ENCODE results near the gene ADISSP. TPM values are rescaled to one million over a fixed set of nuclear protein-coding genes. Genes with fewer than 3 reads are reported as not detected.

The ADISSP gene
- total and polyA plus RNA-seq, 9 of the 15 experiments (the other 6 are each of a cell fraction or from before 2014, with no cell fraction given) = 1.4 to 70.6 (median 23.4) TPM

GRCh38 chr20:3768342-3769130 is 983 bp upstream of the ADISSP start (continued):
- TF ChIP-seq, protein P1, sequence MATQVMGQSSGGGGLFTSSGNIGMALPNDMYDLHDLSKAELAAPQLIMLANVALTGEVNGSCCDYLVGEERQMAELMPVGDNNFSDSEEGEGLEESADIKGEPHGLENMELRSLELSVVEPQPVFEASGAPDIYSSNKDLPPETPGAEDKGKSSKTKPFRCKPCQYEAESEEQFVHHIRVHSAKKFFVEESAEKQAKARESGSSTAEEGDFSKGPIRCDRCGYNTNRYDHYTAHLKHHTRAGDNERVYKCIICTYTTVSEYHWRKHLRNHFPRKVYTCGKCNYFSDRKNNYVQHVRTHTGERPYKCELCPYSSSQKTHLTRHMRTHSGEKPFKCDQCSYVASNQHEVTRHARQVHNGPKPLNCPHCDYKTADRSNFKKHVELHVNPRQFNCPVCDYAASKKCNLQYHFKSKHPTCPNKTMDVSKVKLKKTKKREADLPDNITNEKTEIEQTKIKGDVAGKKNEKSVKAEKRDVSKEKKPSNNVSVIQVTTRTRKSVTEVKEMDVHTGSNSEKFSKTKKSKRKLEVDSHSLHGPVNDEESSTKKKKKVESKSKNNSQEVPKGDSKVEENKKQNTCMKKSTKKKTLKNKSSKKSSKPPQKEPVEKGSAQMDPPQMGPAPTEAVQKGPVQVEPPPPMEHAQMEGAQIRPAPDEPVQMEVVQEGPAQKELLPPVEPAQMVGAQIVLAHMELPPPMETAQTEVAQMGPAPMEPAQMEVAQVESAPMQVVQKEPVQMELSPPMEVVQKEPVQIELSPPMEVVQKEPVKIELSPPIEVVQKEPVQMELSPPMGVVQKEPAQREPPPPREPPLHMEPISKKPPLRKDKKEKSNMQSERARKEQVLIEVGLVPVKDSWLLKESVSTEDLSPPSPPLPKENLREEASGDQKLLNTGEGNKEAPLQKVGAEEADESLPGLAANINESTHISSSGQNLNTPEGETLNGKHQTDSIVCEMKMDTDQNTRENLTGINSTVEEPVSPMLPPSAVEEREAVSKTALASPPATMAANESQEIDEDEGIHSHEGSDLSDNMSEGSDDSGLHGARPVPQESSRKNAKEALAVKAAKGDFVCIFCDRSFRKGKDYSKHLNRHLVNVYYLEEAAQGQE (IDR thresholded peaks at IDR 0.05; ENCODE audit: borderline replicate concordance) = peak; percentile 25; the same call in 1 of the 2 replicates
- TF ChIP-seq, protein P1 (CRISPR knock-in tag; IDR thresholded peaks at IDR 0.05; ENCODE audit: low read depth) = no peak
- TF ChIP-seq CTBP1 (IDR thresholded peaks at IDR 0.05; ENCODE audit: borderline replicate concordance) (peak; percentile 74), ZBTB11 (CRISPR knock-in tag; IDR thresholded peaks at IDR 0.05) (peak in 1 of 3 experiments; percentile 52; a peak in 1 of 6 replicates), HMBOX1 (IDR thresholded peaks at IDR 0.05) (no peak), AFF4 (CRISPR knock-in tag; IDR thresholded peaks at IDR 0.05) (peak; percentile 68; the same call in 1 of the 2 replicates), KAT7 (CRISPR knock-in tag; IDR thresholded peaks at IDR 0.05; ENCODE audit: borderline replicate concordance) (0 out of 2 replicates have a peak, but pooled peaks have one; percentile 47), MXI1 (IDR thresholded peaks at IDR 0.05; ENCODE audit: low read depth, low read length) (peak; percentile 72; the same call in 1 of the 2 replicates), ETV5 (CRISPR knock-in tag; IDR thresholded peaks at IDR 0.05; ENCODE audit: low read depth) (peak; percentile 46)

Data from K562 (cell line).